SU-DHL-6 (cell line): Measurements from ENCODE around the gene STRBP.

Experiments used
- CTCF ChIP-seq: fragments of 200-600 bp; sonication (generic); IDR thresholded peaks from one replicate; pipeline ENCODE4 v1.5.1; 2017; ENCODE audit warnings: antibody characterized with exemption, mild to moderate bottlenecking, low read length, moderate library complexity; ENCODE audit not compliant: insufficient read depth, poor library complexity, severe bottlenecking
- EZH2phosphoT487 ChIP-seq: fragments of 200-600 bp; sonication (generic), shearing (Covaris generic); conservative IDR thresholded peaks from 2 replicates; pipeline ENCODE4 v1.6.1; 2018; ENCODE audit warnings: mild to moderate bottlenecking, antibody characterized with exemption, low read length, moderate library complexity, mixed read lengths

GRCh38 chr9:123112015-123112975, 156.1 kb downstream of the STRBP start:
- TF ChIP-seq CTCF (no peak), EZH2phosphoT487 (no peak)
